Natural killer cell (primary cell): ENCODE results near the gene RNF145. TPM values are rescaled to one million over a fixed set of nuclear protein-coding genes. Genes with fewer than 3 reads are reported as not detected.

ENCODE experiments used
- ATAC-seq, 3 donors: fragments of 150-1000 bp in 2 of 3; fragments of 200-7000 bp in 1 of 3; cut with Tn5 transposase; 1 replicate in 1 of 3; 2 replicates in 2 of 3; pipeline ENCODE4 v1.10.0; 2021; ENCODE audit warnings: mild to moderate bottlenecking in 2 of 3, moderate library complexity in 2 of 3
- DNase-seq, 2 donors: peaks; one replicate each; pipeline versions ENCODE4 v3.0.0 to v3.0.0-alpha.2; 2013 to 2021; ENCODE audit warnings: mixed read lengths in 1 of 2
- H3K27ac ChIP-seq: one replicate; pipeline ENCODE4 v1.5.1; 2013; ENCODE audit warnings: mild to moderate bottlenecking, low read length
- H3K27me3 ChIP-seq: one replicate; pipeline ENCODE4 v1.6.1; 2013; ENCODE audit warnings: low read length; ENCODE audit not compliant: control insufficient read depth, insufficient read depth
- H3K36me3 ChIP-seq: one replicate; pipeline ENCODE4 v1.6.1; 2013; ENCODE audit warnings: low read length; ENCODE audit not compliant: control insufficient read depth, insufficient read depth
- H3K4me1 ChIP-seq: one replicate; pipeline ENCODE4 v1.6.1; 2013; ENCODE audit warnings: low read length; ENCODE audit not compliant: control insufficient read depth, insufficient read depth
- H3K4me3 ChIP-seq: one replicate; pipeline ENCODE4 v1.5.1; 2013; ENCODE audit warnings: low read length
- H3K9me3 ChIP-seq: one replicate; pipeline ENCODE4 v1.6.1; 2013; ENCODE audit warnings: low read length; ENCODE audit not compliant: control insufficient read depth, insufficient read depth
- H3K27ac Mint-ChIP-seq, 2 donors: one replicate each; pipeline ENCODE4 v1.8.0; 2022; ENCODE audit warnings: mild to moderate bottlenecking in 2 of 2, mixed read lengths in 2 of 2, moderate library complexity in 1 of 2
- H3K27me3 Mint-ChIP-seq, 2 donors: one replicate each; pipeline ENCODE4 v1.8.0; 2022; ENCODE audit warnings: low read depth in 2 of 2, mixed read lengths in 2 of 2
- H3K36me3 Mint-ChIP-seq: one replicate; pipeline ENCODE4 v1.8.0; 2022; ENCODE audit warnings: mixed read lengths
- H3K4me1 Mint-ChIP-seq, 2 donors: one replicate each; pipeline ENCODE4 v1.8.0; 2022; ENCODE audit warnings: mixed read lengths in 2 of 2
- H3K4me3 Mint-ChIP-seq: one replicate; pipeline ENCODE4 v1.8.0; 2022; ENCODE audit warnings: mild to moderate bottlenecking, moderate library complexity, mixed read lengths
- H3K9me3 Mint-ChIP-seq, 2 donors: one replicate each; pipeline ENCODE4 v1.8.0; 2022; ENCODE audit warnings: mixed read lengths in 2 of 2
- WGBS: methylation state at CpG from one replicate; pipeline ENCODE4 v1.1.7; 2013; ENCODE audit warnings: missing lambda C conversion rate; ENCODE audit not compliant: insufficient coverage; 5-methylcytosine and 5-hydroxymethylcytosine counted together
- intact Hi-C: fragments of 100-400 bp; cut with micrococcal nuclease; formaldehyde crosslinking; loops from one replicate; pipeline ENCODE4 v1.14.2; 2022
- total RNA-seq, 4 donors: library from RNA; stranded (reverse); fragments of 120-200 nt in 1 of 4; gene quantifications; one replicate each; pipeline versions ENCODE4 v1.2.3 to v1.2.4, GENCODE V29; 2013 to 2022
- TF ChIP-seq, protein P1 (sequence below): fragments of 200-600 bp; IDR thresholded peaks from one replicate; pipeline ENCODE4 v1.8.0; 2022; ENCODE audit warnings: antibody characterized with exemption

The RNF145 gene
- total RNA-seq, 3 donors from 2014 or later (not counting 1 experiment from before 2014, with no cell fraction given), result 29.8 to 40.4 (median 38.4) TPM

DNA sequence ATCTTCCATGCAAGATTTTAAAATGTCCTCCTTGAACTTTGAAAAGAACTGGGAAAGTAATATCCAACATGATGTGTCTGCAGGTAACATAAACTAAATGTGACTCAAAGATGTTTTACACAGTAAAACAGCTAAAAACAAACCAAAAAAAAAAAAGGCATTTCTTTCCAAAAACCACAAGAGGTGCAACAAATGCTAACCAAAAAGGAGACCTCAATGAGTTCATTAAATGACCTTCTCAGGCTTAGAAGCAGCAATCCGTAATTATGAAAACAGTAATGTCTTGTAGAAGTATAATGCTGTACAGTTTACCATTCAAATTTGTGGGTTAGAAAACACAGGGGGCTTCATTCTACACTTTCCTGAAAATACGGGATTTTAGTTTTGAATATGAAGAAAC is 2.5 kb downstream of the RNF145 start:
- Mint-ChIP-seq H3K27ac (peak overlapping the region; percentile 95 to 98), H3K27me3 (peaks cover 3 to 5% of the 10 kb centered on the region in 2 donors), H3K36me3 (no peaks in the 10 kb centered on the region), H3K4me3 (peak overlapping the region; percentile 99), H3K4me1 (peaks cover 42 to 60% of the 10 kb centered on the region in 2 donors), H3K9me3 (no peaks in the 10 kb centered on the region)
- no peak overlapping the region for H3K4me3 ChIP-seq
- no peak for ATAC-seq
- H3K36me3 ChIP-seq, result peaks cover 3% of the 10 kb centered on the region
- no peak for DNase-seq
- intact Hi-C loops, result no loop called here
- no peaks in the 10 kb centered on the region for H3K9me3 ChIP-seq
- H3K4me1 ChIP-seq, result peaks cover 15% of the 10 kb centered on the region
- no peaks in the 10 kb centered on the region for H3K27me3 ChIP-seq
- WGBS, result 25% methylated on average over 1 of the region's 2 CpGs
- H3K27ac ChIP-seq, result peak overlapping the region; percentile 81
- TF ChIP-seq, protein P1, sequence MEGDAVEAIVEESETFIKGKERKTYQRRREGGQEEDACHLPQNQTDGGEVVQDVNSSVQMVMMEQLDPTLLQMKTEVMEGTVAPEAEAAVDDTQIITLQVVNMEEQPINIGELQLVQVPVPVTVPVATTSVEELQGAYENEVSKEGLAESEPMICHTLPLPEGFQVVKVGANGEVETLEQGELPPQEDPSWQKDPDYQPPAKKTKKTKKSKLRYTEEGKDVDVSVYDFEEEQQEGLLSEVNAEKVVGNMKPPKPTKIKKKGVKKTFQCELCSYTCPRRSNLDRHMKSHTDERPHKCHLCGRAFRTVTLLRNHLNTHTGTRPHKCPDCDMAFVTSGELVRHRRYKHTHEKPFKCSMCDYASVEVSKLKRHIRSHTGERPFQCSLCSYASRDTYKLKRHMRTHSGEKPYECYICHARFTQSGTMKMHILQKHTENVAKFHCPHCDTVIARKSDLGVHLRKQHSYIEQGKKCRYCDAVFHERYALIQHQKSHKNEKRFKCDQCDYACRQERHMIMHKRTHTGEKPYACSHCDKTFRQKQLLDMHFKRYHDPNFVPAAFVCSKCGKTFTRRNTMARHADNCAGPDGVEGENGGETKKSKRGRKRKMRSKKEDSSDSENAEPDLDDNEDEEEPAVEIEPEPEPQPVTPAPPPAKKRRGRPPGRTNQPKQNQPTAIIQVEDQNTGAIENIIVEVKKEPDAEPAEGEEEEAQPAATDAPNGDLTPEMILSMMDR, result no peak

DNA sequence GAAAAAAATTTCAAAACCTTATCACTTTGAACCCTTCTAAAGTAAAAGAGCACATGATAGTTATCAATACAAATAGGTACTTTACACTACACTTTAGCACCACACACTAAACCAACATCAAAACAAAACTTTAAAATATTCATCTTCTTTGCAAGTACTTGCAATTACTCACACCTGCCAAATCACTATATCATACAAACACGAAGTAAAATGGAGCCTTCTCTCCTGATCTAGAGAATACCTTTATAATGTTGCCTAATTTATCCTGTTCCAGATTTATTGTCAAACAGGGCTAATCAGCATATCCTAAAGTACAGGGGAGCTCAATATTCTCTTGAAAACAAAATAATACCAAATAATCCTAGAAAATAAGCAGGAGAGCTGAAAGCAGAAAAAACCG is 3.0 kb downstream of the RNF145 start:
- intact Hi-C loops, result no loop called here
- H3K36me3 ChIP-seq, result peaks cover 3% of the 10 kb centered on the region
- H3K27me3 ChIP-seq, result no peaks in the 10 kb centered on the region
- peaks cover 42 to 60% of the 10 kb centered on the region in 2 donors for H3K4me1 Mint-ChIP-seq
- H3K27ac Mint-ChIP-seq, result peak overlapping the region; percentile 95 to 98
- H3K4me1 ChIP-seq, result peaks cover 15% of the 10 kb centered on the region
- no peaks in the 10 kb centered on the region for H3K36me3 Mint-ChIP-seq
- H3K27ac ChIP-seq, result peak overlapping the region; percentile 55
- ATAC-seq (no peak), DNase-seq (peak in 1 of 2 donors; percentile 30)
- TF ChIP-seq, protein P1, result no peak
- H3K4me3 Mint-ChIP-seq, result peak overlapping the region; percentile 99
- no peaks in the 10 kb centered on the region for H3K9me3 ChIP-seq
- WGBS, result 42% methylated on average over 2 of the region's 2 CpGs
- H3K9me3 Mint-ChIP-seq, result no peaks in the 10 kb centered on the region
- H3K27me3 Mint-ChIP-seq, result peaks cover 0 to under 1% of the 10 kb centered on the region in 2 donors
- no peak overlapping the region for H3K4me3 ChIP-seq

GRCh38 chr5:159203351-159203750 is 6.0 kb downstream of the RNF145 start:
- Mint-ChIP-seq H3K27me3 (no peaks in the 10 kb centered on the region), H3K36me3 (no peaks in the 10 kb centered on the region), H3K9me3 (no peaks in the 10 kb centered on the region), H3K4me1 (peaks cover 41 to 63% of the 10 kb centered on the region in 2 donors), H3K4me3 (no peak overlapping the region), H3K27ac (peak overlapping the region in 1 of 2 donors; percentile 43)
- TF ChIP-seq, protein P1, result no peak
- Histone ChIP-seq H3K36me3 (peaks cover 3% of the 10 kb centered on the region), H3K27ac (no peak overlapping the region), H3K4me1 (peaks cover 15% of the 10 kb centered on the region), H3K4me3 (no peak overlapping the region), H3K9me3 (no peaks in the 10 kb centered on the region), H3K27me3 (no peaks in the 10 kb centered on the region)
- DNase-seq (no peak), ATAC-seq (no peak)
- 75% methylated on average over 2 of the region's 2 CpGs for WGBS
- intact Hi-C loops, result no loop called here

- H3K36me3 ChIP-seq, result peaks cover 10% of the 10 kb centered on the region
- H3K27ac Mint-ChIP-seq, result no peak overlapping the region
- no peaks in the 10 kb centered on the region for H3K36me3 Mint-ChIP-seq
- intact Hi-C loops, result no loop called here
- peaks cover 32 to 58% of the 10 kb centered on the region in 2 donors for H3K4me1 Mint-ChIP-seq
- no peak overlapping the region for H3K27ac ChIP-seq
- H3K9me3 Mint-ChIP-seq, result no peaks in the 10 kb centered on the region
- 100% methylated on average over 1 of the region's 4 CpGs for whole genome bisulfite sequencing
- no peak overlapping the region for H3K4me3 Mint-ChIP-seq
- no peak for DNase-seq
- no peak for ATAC-seq
- TF ChIP-seq, protein P1, result no peak
- no peaks in the 10 kb centered on the region for H3K27me3 Mint-ChIP-seq
- H3K27me3 ChIP-seq, result no peaks in the 10 kb centered on the region
- H3K9me3 ChIP-seq, result no peaks in the 10 kb centered on the region
- peaks cover 23% of the 10 kb centered on the region for H3K4me1 ChIP-seq
- no peak overlapping the region for H3K4me3 ChIP-seq
Observed at GRCh38 chr5:159202151-159202550, 7.2 kb downstream of the RNF145 start.
